Panc1 (cell line): ENCODE data around the gene MEF2D. TPM values are rescaled to one million over a fixed set of nuclear protein-coding genes. Genes with fewer than 3 reads are reported as not detected.

Source experiments
- ATAC-seq: fragments of 200-7000 bp; cut with Tn5 transposase; 2 replicates; pipeline ENCODE4 v1.9.1; 2020; ENCODE audit warnings: mild to moderate bottlenecking, moderate library complexity
- BruUV-seq: library from RNA; stranded (reverse); fragments of 400-500 nt; replicated peaks from 2 replicates; lab custom pipeline; 2021; lab: Mats Ljungman, UMichigan
- CTCF ChIA-PET: fragments of 300-600 bp; sonication (Branson Sonifier 250); formaldehyde crosslinking; loops from one replicate; lab custom pipeline; 2022; ENCODE audit warnings: antibody characterized with exemption; lab: Charles Lee
- POLR2A ChIA-PET: fragments of 300-600 bp; sonication (Branson Sonifier 250); formaldehyde crosslinking; loops from one replicate; lab custom pipeline; 2022; ENCODE audit warnings: antibody characterized with exemption; lab: Charles Lee
- DNase-seq: peaks from one replicate; pipeline ENCODE4 v3.0.0-alpha.2; 2010; ENCODE audit warnings: low read depth, low spot score
- H3K27ac ChIP-seq: 2 replicates; pipeline ENCODE4 v1.5.1; 2011; ENCODE audit warnings: mild to moderate bottlenecking, low read length, inconsistent platforms
- H3K27me3 ChIP-seq: fragments of 200-500 bp; sonication (Bioruptor generic); 2 replicates; pipeline ENCODE4 v1.6.0; 2014; ENCODE audit warnings: low read length, inconsistent platforms; ENCODE audit not compliant: control insufficient read depth, insufficient read depth
- H3K36me3 ChIP-seq: fragments of 200-500 bp; sonication (Bioruptor generic); 2 replicates; pipeline ENCODE4 v1.5.1; 2014; ENCODE audit warnings: inconsistent platforms, mild to moderate bottlenecking, low read length, moderate library complexity; ENCODE audit not compliant: control insufficient read depth, insufficient read depth
- H3K4me1 ChIP-seq: 2 replicates; pipeline ENCODE4 v1.5.1; 2011; ENCODE audit warnings: inconsistent platforms, mild to moderate bottlenecking, low read length, moderate library complexity; ENCODE audit not compliant: control insufficient read depth, insufficient read depth
- H3K4me3 ChIP-seq, 2 experiments: 2 replicates each; pipeline ENCODE4 v1.5.1; 2011 to 2012; ENCODE audit warnings: low read depth in 2 of 2, low read length in 2 of 2, mild to moderate bottlenecking in 2 of 2, inconsistent platforms in 1 of 2, moderate library complexity in 1 of 2
- H3K9me3 ChIP-seq: fragments of 200-500 bp; sonication (Bioruptor generic); 2 replicates; pipeline ENCODE4 v1.5.1; 2014; ENCODE audit warnings: low read depth, mild to moderate bottlenecking, inconsistent platforms, low read length, moderate library complexity; ENCODE audit not compliant: control insufficient read depth, insufficient read depth
- CTCF ChIP-seq: fragments of 450-650 bp; IDR thresholded peaks from 2 replicates; pipeline ENCODE4 v1.5.1; 2017; ENCODE audit warnings: mild to moderate bottlenecking
- POLR2AphosphoS5 ChIP-seq: IDR thresholded peaks from 2 replicates; pipeline ENCODE4 v1.6.1; 2012; ENCODE audit warnings: mild to moderate bottlenecking, low read depth, low read length, moderate library complexity
- REST ChIP-seq, 2 experiments: IDR thresholded peaks; 2 replicates each; pipeline ENCODE4 v1.6.1; 2011 to 2012; ENCODE audit warnings: low read depth in 2 of 2, control low read depth in 1 of 2, low read length in 1 of 2, mild to moderate bottlenecking in 1 of 2, moderate library complexity in 1 of 2; ENCODE audit not compliant: insufficient read depth in 1 of 2
- SIN3A ChIP-seq: IDR thresholded peaks from 2 replicates; pipeline ENCODE4 v1.6.1; 2012; ENCODE audit warnings: low read depth, mild to moderate bottlenecking, low read length, moderate library complexity, borderline replicate concordance; ENCODE audit not compliant: insufficient read depth
- TCF7L2 ChIP-seq: IDR thresholded peaks from 2 replicates; pipeline ENCODE4 v1.6.1; 2011; ENCODE audit warnings: mild to moderate bottlenecking, low read depth, low read length, inconsistent platforms
- in situ Hi-C: cut with HindIII; loops from 2 replicates; pipeline ENCODE4 v1.10.0; 2016; ENCODE audit warnings: low sequenced_read_pairs, low pct_unique_long_range_greater_than_20kb
- intact Hi-C: fragments of 100-400 bp; cut with micrococcal nuclease; formaldehyde crosslinking; loops from one replicate; pipeline ENCODE4 v1.10.0; 2022; ENCODE audit not compliant: unreplicated experiment
- total RNA-seq: library from RNA; stranded (reverse); gene quantifications from one replicate; pipeline ENCODE4 v1.2.1, GENCODE V29; 2021; ENCODE audit not compliant: unreplicated experiment

The MEF2D gene
- total RNA-seq, 1 experiment from 2014 or later: 30.9 TPM

- TF ChIP-seq CTCF (no peak), SIN3A (no peak), POLR2AphosphoS5 (no peak), TCF7L2 (no peak), REST (IDR thresholded peaks at IDR 0.05; ENCODE audit: insufficient read depth in 1 of 2, low read depth in 2 of 2, low read length in 1 of 2) (no peak)
- H3K27me3 ChIP-seq: no peaks in the 10 kb centered on the region
- H3K4me3 ChIP-seq: no peak overlapping the region
- H3K4me1 ChIP-seq: no peaks in the 10 kb centered on the region
- ChIA-PET CTCF (interaction anchor here (0.9 kb wide), 1 partner anchor 60 kb away, joined by 4 read pairs; no protein-coding TSS in a partner anchor), POLR2A (no interaction called here)
- H3K9me3 ChIP-seq: no peaks in the 10 kb centered on the region
- no peak for ATAC-seq
- no peaks in the 10 kb centered on the region; the same call in 1 of the 2 replicates for H3K36me3 ChIP-seq
- no peak overlapping the region for H3K27ac ChIP-seq
- BruUV-seq: no TSS peak
- intact Hi-C loops: no loop called here
- in situ Hi-C loops: no loop called here
- no peak for DNase-seq
These were observed 49.3 kb upstream of the MEF2D start for GRCh38 chr1:156549831-156550230.

GRCh38 chr1:156549390-156549789 lies 48.8 kb upstream of the MEF2D start:
- no peak for DNase-seq
- in situ Hi-C loops: no loop called here
- CTCF ChIA-PET: no interaction called here
- Histone ChIP-seq H3K27me3 (no peaks in the 10 kb centered on the region), H3K4me3 (no peak overlapping the region), H3K36me3 (no peaks in the 10 kb centered on the region; the same call in 1 of the 2 replicates), H3K4me1 (no peaks in the 10 kb centered on the region), H3K9me3 (no peaks in the 10 kb centered on the region), H3K27ac (no peak overlapping the region)
- TF ChIP-seq TCF7L2 (no peak), CTCF (no peak), SIN3A (no peak), POLR2AphosphoS5 (no peak), REST (IDR thresholded peaks at IDR 0.05; ENCODE audit: insufficient read depth in 1 of 2, low read depth in 2 of 2, low read length in 1 of 2) (no peak)
- no TSS peak for BruUV-seq
- POLR2A ChIA-PET: no interaction called here
- ATAC-seq: no peak
- intact Hi-C loops: no loop called here
